SK-N-SH treated with all-trans-retinoic acid at 6 μM for 48 hours (cell line): ENCODE data around the gene HOXD12.

Source experiments
- ATAC-seq: fragments of 200-7000 bp; cut with Tn5 transposase; 3 replicates; pipeline ENCODE4 v1.9.1; 2020; ENCODE audit warnings: mild to moderate bottlenecking, moderate library complexity
- ARNTL ChIP-seq: fragments of 450-650 bp; formaldehyde crosslinking; IDR thresholded peaks from 2 replicates; pipeline ENCODE4 v1.5.0; 2020; ENCODE audit warnings: low read depth, mild to moderate bottlenecking, moderate library complexity, borderline replicate concordance
- BACH2 ChIP-seq: fragments of 250-450 bp; sonication (Bioruptor Pico); IDR thresholded peaks from 2 replicates; pipeline ENCODE4 v1.9.0; 2021; ENCODE audit warnings: mild to moderate bottlenecking, borderline replicate concordance
- CSDC2 ChIP-seq: fragments of 250-450 bp; sonication (Bioruptor Pico); IDR thresholded peaks from 2 replicates; pipeline ENCODE4 v1.5.0; 2020; ENCODE audit warnings: mild to moderate bottlenecking, moderate library complexity
- ESRRG ChIP-seq: fragments of 250-450 bp; sonication (Bioruptor Pico); IDR thresholded peaks from 2 replicates; pipeline ENCODE4 v1.6.1; 2021; ENCODE audit warnings: mild to moderate bottlenecking
- ISL1 ChIP-seq: fragments of 250-450 bp; sonication (Bioruptor Pico); IDR thresholded peaks from 2 replicates; pipeline ENCODE4 v2.1.2; 2022; ENCODE audit warnings: mild to moderate bottlenecking, moderate library complexity
- PPARA ChIP-seq: fragments of 250-450 bp; sonication (Bioruptor Pico); IDR thresholded peaks from 2 replicates; pipeline ENCODE4 v1.5.0; 2020; ENCODE audit warnings: mild to moderate bottlenecking, borderline replicate concordance
- RARB ChIP-seq: fragments of 250-450 bp; sonication (Bioruptor Pico); IDR thresholded peaks from 2 replicates; pipeline ENCODE4 v1.8.0; 2021; ENCODE audit warnings: mild to moderate bottlenecking, moderate library complexity
- SNAI2 ChIP-seq: fragments of 250-450 bp; sonication (Bioruptor Pico); IDR thresholded peaks from 2 replicates; pipeline ENCODE4 v1.5.0; 2020; ENCODE audit warnings: mild to moderate bottlenecking, moderate library complexity
- TOX ChIP-seq: fragments of 250-450 bp; sonication (Bioruptor Pico); IDR thresholded peaks from 2 replicates; pipeline ENCODE4 v1.8.0; 2021; ENCODE audit warnings: mild to moderate bottlenecking, moderate library complexity, borderline replicate concordance
- TSHZ2 ChIP-seq: fragments of 250-450 bp; sonication (Bioruptor Pico); IDR thresholded peaks from 2 replicates; pipeline ENCODE4 v1.5.0; 2020; ENCODE audit warnings: mild to moderate bottlenecking, moderate library complexity
- ZFP30 ChIP-seq: fragments of 450-650 bp; formaldehyde crosslinking; IDR thresholded peaks from 2 replicates; pipeline ENCODE4 v1.5.0; 2022; ENCODE audit warnings: mild to moderate bottlenecking, moderate library complexity
- ZNF565 ChIP-seq: fragments of 450-650 bp; formaldehyde crosslinking; conservative IDR thresholded peaks from 2 replicates; pipeline ENCODE4 v1.5.0; 2020; ENCODE audit warnings: low read depth, mild to moderate bottlenecking, moderate library complexity
- ZNF8 ChIP-seq: fragments of 450-650 bp; formaldehyde crosslinking; IDR thresholded peaks from 2 replicates; pipeline ENCODE4 v1.5.0; 2020; ENCODE audit warnings: mild to moderate bottlenecking, moderate library complexity
- TF ChIP-seq, protein P1 (sequence below): fragments of 250-450 bp; sonication (Bioruptor Pico); IDR thresholded peaks from 2 replicates; pipeline ENCODE4 v1.5.1; 2021; ENCODE audit warnings: mild to moderate bottlenecking, moderate library complexity
- TF ChIP-seq, protein P2 (sequence below): fragments of 250-450 bp; sonication (Bioruptor Pico); IDR thresholded peaks from 2 replicates; pipeline ENCODE4 v1.8.0; 2020; ENCODE audit warnings: mild to moderate bottlenecking, moderate library complexity, borderline replicate concordance
- TF ChIP-seq, protein P3 (sequence below): fragments of 250-450 bp; sonication (Bioruptor Pico); IDR thresholded peaks from 2 replicates; pipeline ENCODE4 v1.5.1; 2020; ENCODE audit warnings: low read depth, mild to moderate bottlenecking, moderate library complexity

The HOXD12 gene

GRCh38 chr2:176072292-176072669 is 27.3 kb upstream of the HOXD12 start:
- ATAC-seq = no peak
- TF ChIP-seq SNAI2 (no peak), TOX (CRISPR knock-in tag) (no peak), ZFP30 (CRISPR knock-in tag) (no peak), ZNF8 (CRISPR knock-in tag) (no peak)
- TF ChIP-seq, protein P1, sequence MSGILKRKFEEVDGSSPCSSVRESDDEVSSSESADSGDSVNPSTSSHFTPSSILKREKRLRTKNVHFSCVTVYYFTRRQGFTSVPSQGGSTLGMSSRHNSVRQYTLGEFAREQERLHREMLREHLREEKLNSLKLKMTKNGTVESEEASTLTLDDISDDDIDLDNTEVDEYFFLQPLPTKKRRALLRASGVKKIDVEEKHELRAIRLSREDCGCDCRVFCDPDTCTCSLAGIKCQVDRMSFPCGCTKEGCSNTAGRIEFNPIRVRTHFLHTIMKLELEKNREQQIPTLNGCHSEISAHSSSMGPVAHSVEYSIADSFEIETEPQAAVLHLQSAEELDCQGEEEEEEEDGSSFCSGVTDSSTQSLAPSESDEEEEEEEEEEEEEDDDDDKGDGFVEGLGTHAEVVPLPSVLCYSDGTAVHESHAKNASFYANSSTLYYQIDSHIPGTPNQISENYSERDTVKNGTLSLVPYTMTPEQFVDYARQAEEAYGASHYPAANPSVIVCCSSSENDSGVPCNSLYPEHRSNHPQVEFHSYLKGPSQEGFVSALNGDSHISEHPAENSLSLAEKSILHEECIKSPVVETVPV (CRISPR knock-in tag) = no peak

GRCh38 chr2:176072951-176073904 is 26.4 kb upstream of the HOXD12 start:
- no peak for ATAC-seq
- TF ChIP-seq PPARA (no peak), ESRRG (no peak), ZNF565 (no peak), ZFP30 (CRISPR knock-in tag) (no peak), ZNF8 (CRISPR knock-in tag) (no peak), ISL1 (no peak), RARB (no peak), CSDC2 (no peak), TSHZ2 (no peak), BACH2 (CRISPR knock-in tag) (no peak), SNAI2 (no peak), TOX (CRISPR knock-in tag) (no peak)
- TF ChIP-seq, protein P1 (CRISPR knock-in tag) = no peak
- TF ChIP-seq, protein P2, sequence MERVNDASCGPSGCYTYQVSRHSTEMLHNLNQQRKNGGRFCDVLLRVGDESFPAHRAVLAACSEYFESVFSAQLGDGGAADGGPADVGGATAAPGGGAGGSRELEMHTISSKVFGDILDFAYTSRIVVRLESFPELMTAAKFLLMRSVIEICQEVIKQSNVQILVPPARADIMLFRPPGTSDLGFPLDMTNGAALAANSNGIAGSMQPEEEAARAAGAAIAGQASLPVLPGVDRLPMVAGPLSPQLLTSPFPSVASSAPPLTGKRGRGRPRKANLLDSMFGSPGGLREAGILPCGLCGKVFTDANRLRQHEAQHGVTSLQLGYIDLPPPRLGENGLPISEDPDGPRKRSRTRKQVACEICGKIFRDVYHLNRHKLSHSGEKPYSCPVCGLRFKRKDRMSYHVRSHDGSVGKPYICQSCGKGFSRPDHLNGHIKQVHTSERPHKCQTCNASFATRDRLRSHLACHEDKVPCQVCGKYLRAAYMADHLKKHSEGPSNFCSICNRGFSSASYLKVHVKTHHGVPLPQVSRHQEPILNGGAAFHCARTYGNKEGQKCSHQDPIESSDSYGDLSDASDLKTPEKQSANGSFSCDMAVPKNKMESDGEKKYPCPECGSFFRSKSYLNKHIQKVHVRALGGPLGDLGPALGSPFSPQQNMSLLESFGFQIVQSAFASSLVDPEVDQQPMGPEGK (CRISPR knock-in tag) = no peak
- TF ChIP-seq, protein P3, sequence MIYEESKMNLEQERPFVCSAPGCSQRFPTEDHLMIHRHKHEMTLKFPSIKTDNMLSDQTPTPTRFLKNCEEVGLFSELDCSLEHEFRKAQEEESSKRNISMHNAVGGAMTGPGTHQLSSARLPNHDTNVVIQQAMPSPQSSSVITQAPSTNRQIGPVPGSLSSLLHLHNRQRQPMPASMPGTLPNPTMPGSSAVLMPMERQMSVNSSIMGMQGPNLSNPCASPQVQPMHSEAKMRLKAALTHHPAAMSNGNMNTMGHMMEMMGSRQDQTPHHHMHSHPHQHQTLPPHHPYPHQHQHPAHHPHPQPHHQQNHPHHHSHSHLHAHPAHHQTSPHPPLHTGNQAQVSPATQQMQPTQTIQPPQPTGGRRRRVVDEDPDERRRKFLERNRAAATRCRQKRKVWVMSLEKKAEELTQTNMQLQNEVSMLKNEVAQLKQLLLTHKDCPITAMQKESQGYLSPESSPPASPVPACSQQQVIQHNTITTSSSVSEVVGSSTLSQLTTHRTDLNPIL (CRISPR knock-in tag) = no peak

DNA sequence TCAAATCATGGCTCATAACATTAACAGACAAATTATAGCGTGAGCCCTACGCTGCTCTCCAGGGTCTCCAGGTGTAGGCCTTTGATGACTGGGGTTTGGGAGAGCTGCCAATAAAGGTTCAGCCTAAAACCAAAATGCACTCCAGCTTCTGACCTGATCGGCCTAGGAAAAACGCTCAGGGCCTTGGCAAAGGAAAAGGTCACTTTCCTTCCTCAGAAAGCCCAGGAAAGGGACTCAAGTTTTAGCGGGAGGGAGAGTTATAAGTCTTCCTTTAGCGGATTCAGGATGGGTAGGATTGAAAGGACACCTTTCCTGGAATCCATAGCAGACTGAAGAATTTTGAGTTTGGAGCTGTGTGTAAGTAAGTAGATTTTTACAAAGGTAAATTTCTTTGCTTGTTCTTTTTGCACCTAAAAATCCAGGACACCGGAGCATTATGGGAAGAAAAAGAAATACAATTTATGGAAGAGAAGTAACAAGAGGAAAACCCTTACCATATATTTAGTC is 24.6 kb upstream of the HOXD12 start:
- no peak for ATAC-seq
- TF ChIP-seq TSHZ2 (no peak), PPARA (no peak), CSDC2 (no peak), ZNF565 (no peak), ARNTL (no peak), TOX (CRISPR knock-in tag) (no peak), RARB (no peak)
- TF ChIP-seq, protein P3 (CRISPR knock-in tag) = no peak
